NCI-H1105 treated with DMSO at 0.1 percent for 48 hours (cell line): ENCODE measurements around the gene ACAP1.

Experiments
- DNase-seq: peaks from one replicate; lab custom pipeline; 2025; lab: John Stamatoyannopoulos, UW

Gene ACAP1, protein sequence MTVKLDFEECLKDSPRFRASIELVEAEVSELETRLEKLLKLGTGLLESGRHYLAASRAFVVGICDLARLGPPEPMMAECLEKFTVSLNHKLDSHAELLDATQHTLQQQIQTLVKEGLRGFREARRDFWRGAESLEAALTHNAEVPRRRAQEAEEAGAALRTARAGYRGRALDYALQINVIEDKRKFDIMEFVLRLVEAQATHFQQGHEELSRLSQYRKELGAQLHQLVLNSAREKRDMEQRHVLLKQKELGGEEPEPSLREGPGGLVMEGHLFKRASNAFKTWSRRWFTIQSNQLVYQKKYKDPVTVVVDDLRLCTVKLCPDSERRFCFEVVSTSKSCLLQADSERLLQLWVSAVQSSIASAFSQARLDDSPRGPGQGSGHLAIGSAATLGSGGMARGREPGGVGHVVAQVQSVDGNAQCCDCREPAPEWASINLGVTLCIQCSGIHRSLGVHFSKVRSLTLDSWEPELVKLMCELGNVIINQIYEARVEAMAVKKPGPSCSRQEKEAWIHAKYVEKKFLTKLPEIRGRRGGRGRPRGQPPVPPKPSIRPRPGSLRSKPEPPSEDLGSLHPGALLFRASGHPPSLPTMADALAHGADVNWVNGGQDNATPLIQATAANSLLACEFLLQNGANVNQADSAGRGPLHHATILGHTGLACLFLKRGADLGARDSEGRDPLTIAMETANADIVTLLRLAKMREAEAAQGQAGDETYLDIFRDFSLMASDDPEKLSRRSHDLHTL

DNA sequence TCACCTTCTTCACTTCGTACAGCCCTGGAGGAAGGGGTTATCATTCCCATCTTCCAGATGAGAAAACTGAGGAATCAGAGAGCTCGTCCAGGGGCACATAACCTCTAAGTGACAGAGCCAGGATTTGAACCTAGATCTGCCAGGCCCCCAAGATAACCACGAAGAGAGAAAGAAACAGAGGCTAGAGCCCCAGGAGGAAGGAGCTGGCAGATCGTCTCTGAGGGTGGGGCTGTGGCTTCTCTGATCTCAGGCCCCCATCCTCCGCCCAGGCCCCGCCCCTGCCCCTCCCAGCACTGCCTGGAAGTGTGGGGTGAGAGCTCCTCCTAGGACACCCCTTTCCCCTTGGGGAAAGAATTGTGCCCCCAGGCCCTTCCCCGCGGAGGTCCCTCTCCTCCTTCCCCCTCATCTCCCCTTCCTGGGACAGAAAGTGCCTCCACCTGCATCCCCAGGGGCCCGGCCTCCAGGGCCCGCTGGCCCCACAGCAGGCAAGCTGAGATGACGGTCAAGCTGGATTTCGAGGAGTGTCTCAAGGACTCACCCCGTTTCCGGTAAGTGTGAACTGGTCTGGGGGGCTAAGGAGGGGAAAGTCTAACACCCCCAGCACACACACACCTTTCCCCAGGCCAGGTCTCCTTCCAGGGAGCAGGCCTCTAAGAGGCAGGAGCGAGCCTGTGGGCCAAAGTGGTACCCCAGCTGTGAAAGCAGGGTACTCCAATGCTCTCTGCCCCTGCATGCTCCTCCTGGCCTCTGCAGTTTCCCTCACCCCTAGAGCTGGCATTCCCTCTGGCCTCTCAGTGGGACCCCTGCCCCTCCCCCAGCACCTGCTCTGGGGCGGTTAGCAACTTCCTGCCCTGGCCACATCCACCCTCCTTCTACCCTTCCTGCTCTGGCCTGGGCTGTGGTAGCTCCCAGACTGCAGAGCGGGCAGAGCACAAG is at the start of gene ACAP1:
ACAP1 (plus strand) TSS at position 290 of the 936 bp plus-strand sequence; CDS start at position 496, 206 bp downstream.
- no peak for DNase-seq

DNA sequence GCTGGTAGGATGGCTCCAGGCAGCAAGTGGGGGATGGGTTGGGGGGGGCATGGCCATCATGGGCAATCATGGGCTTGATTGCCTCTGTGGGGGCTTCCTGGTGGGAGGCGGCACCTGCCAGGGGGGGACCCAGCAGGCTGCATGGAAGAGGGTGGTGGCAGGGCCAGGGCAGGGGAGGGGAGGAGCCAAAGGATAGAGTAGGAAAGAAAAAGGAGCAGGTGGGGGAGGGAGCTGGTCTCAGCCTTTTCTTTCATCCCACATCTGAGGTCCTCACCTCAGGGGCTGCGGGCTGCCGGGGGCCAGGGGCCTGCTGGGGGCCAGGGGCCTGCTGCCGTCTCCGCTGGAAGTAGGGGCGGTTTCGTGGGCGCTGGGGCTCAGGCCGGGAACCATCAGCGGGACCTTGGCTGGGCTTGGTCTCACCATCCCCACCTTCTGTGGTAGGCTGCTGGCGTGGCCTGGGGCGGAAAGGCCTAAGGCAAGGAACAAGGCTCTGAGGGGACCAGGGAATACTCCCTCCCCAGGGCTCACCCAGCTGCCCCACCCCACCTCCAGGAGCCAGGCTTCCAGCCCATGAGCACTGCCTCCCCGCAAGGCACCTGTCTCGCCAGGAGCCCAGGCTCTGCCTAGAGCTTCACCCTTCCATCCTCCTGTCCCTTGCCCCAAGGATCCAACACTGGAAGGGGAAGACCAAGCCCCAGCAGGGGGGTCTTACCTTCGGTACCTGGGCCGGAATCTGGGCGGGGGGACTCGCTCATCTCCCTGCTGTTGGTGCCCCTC is 46.9 kb upstream of the ACAP1 start:
- DNase-seq = no peak

DNA sequence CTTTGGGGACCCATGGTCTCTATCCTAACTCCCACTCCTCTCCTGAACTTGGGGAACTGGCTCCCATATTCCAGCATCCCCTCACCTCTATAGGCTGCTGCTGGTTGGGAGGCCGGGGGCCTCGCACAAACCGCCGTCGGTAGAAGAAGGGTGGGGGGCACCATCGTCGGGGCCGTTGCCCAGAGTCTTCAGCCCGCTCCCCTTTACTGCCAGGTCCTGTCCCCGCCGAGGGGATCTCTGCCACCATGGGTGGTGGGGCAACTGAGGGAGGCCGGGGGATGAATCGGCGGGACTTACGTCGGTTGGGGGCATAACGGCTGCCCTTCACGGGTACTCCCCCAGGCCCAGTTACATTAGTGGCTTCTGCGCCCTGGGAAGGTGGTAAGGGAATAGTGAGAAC is 46.2 kb upstream of the ACAP1 start:
- DNase-seq = no peak

DNA sequence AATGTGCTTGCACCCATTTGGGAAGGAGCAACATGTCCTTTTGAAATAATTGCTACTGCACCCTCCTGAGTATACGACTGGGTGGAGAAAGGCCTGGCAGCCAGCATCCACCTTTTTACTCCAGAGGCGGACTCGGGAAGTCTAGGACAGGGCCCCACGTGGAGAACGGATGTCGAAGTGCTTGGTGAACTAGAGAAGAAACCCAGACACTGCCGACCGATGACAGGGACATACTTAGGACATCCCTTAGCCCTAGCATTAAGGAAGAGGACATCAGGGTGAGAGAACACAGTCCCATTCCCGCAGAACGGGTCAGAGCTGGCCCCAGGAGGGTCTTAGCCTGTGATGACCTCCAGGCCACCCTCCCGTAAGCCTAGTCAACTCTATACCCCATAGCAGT is 45.6 kb upstream of the ACAP1 start:
- DNase-seq = no peak

DNA sequence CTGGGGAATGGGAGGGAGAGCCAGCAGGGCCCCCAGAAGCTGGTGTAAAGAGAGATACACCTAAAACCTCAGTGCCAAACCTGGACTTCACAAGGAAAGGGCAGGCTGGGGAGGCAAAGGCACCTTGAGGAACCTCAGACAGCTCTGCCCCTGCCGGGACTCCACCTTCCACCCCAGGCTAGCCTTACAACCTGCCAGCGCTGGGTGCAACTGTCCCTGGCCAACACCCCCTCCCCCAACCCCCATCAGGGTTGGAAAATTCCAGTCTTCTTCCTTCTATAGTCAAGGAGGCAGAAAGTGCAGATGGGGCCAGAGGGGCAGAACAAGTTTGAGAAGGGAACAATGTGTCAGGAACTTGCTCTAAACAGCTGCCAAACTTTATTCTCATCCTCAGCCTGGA is 44.1 kb upstream of the ACAP1 start:
- no peak for DNase-seq

DNA sequence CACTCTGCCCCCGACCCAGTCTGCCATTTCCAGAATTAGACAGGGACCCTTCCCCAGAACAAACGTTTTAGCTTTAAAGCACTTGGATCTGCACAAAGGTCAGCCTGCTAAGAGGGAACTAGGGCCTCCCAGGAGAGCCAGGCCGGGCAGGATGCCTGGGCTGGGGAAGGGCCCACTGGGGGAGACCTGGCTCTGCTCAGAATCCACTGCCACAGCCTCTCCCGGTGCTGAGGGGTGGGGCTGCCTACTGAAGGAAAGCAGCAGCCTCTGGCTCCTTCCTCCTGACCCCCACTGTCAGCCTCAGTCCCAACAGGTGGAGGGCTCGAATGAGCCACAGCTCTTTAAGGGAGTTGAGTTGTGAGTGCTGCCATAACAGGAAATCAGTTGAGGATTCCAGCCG is 43.6 kb upstream of the ACAP1 start:
- no peak for DNase-seq

DNA sequence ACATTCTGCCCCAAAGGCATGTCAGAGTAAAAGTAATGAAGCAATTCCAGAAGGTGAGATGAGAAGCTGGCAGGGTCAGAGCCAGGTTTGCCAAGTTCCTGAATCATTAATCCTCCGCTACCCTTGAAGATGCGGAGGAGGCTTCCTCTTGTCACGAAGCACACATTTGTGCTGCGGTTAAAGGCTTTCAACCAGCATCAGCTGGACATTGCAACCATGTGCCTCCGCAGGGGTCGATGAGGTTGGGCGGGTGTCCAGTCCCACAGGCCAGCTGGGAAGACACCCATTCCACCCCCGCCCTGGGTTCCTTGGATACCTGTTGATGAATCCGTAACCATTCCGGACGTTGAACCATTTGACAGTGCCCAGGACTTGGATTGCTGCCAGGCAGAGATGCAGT is 43.2 kb upstream of the ACAP1 start:
- DNase-seq = no peak

DNA sequence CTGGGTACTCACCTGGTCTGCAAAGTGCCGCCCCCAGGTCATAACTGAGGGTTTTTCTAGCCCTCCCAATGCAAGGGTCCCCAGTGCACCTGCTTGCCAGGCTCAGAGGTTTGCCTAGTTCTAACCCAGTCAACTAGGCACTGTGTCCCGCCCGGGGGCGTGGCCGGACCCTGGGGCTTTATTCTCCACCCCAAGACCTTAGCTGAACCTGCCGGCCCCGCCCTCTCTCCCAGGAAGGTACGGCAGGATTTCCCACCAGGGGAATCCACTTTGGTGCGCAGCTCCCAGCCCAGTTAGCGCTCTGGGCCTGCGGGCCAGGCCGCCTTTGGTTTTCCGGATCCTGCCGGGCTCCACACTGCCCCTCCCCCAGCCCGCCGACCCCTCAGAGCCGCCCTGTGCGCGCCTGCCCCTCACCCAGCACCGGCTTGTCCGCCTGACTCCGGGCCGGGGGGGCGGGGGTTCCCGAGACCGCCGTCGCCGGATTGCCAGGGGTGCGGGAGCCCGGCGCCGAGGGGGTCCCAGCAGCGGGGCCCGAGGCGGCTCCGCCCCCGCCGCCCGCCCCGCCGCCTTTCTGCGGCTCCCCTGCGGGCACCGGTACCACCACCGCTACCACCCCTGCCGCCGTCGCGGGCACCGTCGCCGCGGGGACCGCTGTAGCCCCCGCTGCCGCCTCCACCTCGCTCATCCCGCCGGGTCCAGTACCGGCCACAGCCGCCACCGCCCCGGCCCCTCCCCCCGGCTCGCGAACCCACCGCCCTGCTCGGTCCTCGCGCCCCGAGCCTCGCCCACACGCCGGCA is 42.3 kb upstream of the ACAP1 start:
- DNase-seq = peak; percentile 62

DNA sequence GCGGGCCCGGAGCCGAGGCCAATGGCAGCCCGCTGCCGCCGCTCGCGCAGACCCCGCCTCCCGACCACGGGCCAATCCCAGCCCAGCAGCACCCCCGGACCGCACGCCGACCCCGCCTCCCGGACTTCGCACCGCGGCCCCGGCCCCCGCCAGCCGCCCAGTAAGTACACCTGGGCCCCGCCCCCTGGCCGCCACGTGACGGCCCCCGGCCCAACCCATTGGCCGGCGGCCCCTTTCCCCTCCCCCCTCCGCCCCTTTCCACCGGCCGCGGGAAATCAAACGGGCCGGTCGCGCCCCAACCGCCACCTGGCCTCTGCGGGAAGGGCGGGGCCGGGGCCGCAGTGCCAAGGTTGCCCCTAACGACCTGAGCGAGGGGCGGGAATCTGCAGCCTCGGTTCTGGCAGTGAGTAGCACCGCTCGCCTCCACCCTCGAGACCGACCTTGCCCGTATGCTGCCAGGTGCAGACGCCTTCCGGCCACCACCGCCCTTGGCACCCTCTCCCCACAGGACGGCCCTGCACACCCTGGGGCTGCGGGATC is 41.6 kb upstream of the ACAP1 start, which contains the start of gene YBX2:
YBX2 (minus strand) TSS at position 26 of the 540 bp plus-strand sequence. CDS start 139 bp downstream, outside the sequence.
- peak; percentile 90 for DNase-seq

DNA sequence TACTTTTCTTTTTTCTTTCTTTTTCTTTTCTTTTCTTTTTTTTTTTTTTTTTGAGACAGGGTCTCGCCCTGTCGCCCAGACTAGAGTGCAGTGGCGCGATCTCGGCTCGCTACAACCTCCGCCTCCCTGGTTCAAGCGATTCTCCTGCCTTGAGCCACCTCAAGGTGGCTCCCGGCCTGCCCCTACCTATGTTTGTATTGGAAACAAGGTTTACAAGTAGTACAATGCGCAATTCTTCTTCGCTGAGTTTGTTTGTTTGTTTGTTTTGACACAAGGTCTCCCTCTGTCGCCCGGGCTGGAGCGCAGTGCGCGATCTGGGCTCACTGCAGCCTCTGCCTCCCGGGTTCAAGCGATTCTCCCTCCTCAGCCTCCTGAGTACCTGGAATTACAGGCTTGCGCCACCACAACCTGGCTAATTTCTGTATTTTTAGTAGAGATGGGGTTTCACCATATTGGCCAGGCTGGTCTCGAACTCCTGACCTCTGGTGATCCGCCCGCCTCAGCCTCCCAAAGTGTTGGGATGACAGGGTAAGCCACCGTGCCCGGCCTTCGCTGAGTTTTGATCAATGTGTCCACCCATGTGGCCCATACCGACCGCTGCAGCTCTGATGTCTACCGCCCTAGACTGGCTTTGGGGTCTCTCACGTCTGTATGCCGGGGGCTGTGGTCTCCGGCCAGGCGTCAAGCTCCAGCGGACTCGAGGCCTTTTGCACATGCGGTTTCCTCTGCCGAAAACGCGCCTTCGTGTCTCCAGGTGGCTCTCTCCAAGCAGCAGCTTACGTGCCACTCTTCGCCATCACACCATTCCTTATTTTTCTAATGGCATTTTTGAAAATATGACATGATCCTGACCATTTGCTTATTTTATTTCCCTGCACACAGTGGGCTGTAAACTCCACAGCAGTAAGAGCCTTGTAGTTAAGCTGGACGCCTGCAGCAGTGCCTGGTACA is 40.8 kb upstream of the ACAP1 start:
- no peak for DNase-seq

DNA sequence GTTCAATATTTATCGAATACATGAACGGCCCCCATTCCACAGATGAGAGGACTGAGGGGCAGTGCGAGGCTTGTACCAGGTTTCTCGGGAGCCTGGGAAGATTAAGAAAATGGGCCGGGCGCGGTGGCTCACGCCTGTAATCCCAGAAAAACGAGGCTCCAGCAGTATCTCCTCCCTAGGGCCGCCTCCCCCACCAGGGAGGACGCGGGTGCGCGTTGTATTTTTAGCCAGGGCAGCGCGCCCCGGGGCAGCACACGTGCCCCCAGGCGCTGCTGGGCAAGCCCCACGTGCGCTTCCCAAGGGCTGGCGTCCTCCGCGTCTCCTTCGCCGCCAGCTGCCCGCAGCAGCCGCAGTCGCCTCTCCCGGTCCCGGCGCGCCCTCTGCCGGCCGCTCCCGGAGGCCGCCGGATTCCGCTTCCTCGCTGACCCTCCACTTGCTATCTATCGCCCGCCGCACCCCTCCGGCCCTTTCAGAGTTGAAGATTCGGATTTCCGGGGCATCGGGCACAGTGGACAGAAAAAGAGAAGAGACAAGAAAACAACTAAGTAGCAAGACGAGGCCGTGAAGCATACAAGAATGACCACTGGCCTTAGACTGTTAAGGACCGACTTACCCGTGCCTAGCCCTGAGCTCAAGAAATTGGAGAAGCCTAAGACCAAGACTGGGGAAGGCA is 40.0 kb upstream of the ACAP1 start:
- peak; percentile 74 for DNase-seq

DNA sequence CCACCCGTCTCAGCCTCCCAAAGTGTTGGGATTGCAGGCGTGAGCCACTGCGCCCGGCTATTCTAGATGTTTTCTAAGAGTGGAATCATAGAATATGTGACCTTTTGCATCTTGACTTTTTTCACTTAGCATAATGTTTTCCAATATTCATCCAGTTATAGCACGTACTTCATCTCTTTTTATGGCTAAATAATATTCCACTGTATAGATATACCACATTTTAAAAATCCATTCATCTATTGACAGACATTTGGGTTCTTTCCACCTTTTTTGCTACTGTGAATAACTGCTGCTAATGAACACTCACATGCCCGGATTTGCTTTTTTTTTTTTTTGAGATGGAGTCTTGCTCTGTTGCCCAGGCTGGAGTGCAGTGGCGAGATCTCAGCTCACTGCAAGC is 32.1 kb upstream of the ACAP1 start:
- DNase-seq = no peak

DNA sequence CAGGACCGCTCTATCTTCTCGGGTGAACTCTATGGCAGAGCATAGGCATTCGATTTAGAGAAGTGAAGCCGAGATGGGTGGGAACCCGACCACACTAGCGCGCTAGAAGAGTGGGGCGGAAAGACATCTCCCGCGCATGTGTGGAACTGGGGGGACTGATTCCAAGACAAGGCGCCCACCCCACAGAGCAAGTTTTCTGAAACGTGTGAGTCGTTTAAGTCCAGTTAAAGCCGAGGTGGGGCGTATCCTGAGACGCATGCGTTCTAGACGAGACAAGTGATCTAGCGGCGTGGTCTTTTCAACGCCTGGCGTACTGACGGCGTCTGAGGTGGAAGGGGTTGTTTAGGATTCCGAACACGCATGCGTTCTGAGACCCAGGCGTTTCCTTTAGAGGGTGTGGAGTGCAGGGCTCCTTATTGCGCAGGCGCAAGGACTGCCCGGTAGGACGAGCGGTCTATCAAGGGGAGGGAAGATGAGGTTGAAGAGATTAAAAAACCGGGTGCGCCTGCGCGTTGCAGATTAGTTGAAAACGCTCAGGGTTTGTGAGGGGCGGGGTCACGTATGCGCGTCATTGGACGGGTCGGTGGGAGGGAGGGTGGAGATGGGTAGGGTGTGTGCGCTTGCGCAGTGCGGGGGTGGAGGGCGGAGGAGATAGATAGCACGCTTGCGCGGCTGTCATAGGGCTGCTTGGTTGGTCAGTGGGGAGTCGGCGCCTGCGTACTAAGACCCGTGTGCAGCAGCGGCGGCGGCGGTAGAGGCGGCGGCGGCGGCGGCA is 29.2 kb upstream of the ACAP1 start, which contains the start of gene EIF5A:
EIF5A (plus strand) TSS at position 718 of the 775 bp plus-strand sequence. CDS start 2,008 bp downstream, outside the sequence.
- peak; percentile 100 for DNase-seq

DNA sequence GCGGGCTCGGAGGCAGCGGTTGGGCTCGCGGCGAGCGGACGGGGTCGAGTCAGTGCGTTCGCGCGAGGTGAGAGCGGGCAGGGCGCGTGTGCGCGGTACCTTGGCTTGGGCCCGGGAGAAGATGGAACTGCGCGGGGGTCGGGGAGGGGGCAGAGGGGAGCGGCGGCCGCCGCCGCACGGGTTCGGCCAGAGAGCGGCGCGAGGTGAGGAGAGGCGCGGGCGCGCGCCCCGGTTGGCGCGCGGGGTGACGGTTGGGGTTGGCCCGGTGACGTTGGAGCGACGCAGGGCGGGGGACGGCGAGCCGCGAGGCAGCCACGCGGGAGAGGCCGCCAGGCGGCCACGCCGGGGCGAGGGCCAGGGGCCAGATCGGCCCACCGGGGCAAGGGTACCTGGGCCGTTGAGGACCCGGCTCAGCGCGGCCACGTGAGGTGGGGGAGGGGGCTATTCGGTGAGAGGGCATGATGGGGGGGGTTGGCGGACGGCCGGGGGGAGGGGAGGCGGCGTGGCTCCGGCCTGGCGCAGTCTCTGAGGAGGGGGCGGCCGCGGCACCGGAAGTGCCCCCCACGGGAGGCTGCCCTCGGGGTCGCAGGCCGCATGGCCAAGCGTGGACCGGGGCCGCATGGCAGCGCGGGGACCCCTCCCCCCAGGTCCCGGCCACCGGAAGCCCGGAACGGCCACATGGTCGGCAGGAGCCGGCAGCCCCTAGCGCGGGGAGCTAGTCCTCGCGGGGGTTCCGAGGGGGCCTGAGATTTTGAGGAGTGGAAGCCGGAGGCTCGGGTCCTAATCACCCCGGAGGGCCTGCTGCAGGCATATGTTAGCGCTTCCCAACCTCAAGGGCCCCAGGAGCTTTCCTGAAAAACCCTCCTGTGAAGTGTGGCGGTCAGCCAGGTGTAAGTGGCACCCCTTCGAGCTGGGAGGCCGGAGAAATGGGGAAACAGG is 28.4 kb upstream of the ACAP1 start:
- no peak for DNase-seq

DNA sequence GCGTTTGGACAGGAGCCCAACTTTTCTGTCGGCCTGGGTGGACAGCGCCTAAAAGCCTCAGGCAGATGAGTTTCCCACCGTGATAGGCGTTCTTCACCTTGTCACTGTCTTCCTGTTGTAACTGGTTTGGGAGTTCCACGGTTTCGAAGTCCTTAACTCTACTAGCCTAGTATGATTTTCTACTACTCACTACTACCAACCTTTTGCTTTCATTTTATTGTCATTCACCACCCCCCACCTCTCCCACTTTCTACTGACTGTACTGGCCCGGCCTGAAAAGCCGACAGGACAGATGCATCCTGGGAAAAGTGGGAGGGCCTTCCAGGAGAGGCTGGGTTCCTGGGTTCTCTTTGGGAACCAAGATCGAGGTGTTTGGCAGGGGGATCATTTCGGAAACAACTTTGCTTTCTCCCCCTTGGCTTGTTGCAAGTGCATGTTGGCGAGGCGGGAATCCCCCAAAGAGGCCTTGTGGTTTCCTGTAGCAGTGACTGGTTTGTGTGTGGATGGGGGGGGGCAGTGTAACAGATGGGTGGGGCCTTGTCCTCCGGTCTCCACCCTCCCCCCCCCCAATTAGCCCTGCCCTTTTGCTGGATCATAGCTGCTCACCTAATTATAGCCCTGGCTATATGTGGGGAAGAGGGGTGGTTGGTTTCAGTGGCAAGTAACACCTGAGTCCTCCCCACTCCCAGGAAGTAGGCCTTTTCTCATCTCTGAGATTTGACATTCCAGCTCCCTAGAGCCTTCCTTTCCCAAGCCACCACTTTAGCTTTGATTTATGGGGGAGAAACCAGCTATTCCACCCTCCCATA is 27.5 kb upstream of the ACAP1 start:
- DNase-seq = peak; percentile 79

DNA sequence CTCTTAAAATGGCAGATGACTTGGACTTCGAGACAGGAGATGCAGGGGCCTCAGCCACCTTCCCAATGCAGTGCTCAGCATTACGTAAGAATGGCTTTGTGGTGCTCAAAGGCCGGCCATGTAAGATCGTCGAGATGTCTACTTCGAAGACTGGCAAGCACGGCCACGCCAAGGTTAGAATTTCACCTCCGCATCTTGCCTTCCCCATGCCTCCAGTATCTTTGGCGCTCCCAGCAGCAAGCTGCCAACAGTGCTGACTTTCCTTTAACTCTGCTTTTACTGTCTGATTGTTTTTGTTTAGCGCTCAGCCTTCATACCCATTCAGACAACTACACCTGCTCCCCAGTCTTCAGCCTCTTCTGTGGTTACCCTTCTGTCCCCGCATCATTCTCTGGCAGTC is 26.7 kb upstream of the ACAP1 start:
- DNase-seq = no peak
